ENCODE measurements around the gene NOVA1. TPM values are rescaled to one million over a fixed set of nuclear protein-coding genes. Genes with fewer than 3 reads are reported as not detected.

The NOVA1 gene
- total and polyA plus RNA-seq, 5 donors, result 2.3 to 5.2 (median 3.5) TPM

GRCh38 chr14:26401179-26401968, 196.5 kb downstream of the NOVA1 start:
- Histone ChIP-seq H3K27me3 (ENCODE audit: control insufficient read depth, insufficient read depth) (no peaks in the 10 kb centered on the region), H3K4me1 (ENCODE audit: control insufficient read depth, insufficient read depth, low read length) (no peaks in the 10 kb centered on the region), H3K4me3 (ENCODE audit: low read length) (no peak overlapping the region), H3K9me3 (ENCODE audit: control insufficient read depth, low read length) (no peaks in the 10 kb centered on the region), H3K27ac (ENCODE audit: low read length) (no peak overlapping the region)
- 43% methylated on average over 11 of the region's 11 CpGs for WGBS
- ATAC-seq, result no peak
- intact Hi-C loops (cut with DNase I), result no loop called here
- DNase-seq, result no peak

DNA sequence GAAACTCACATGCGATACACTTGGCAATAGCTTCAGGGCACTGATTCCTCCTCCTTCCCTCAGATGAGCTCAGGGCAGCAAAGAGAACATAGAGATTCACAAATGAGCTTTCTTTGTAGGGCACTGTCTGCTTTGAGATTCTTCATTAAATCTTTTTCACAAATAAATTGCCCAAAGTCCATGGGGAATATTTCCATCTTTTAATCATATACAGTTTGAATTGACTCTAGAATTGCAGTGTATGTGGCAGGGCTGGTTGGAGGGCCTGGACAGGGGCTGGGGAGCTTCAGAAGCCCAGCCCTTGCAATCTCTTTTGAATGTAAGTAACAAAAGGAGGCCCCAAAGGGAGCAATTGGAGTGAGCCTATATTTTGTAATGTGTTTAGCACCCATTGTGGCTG, 197.5 kb downstream of the NOVA1 start:
- Histone ChIP-seq H3K27me3 (ENCODE audit: control insufficient read depth, insufficient read depth) (no peaks in the 10 kb centered on the region), H3K4me1 (ENCODE audit: control insufficient read depth, insufficient read depth, low read length) (no peaks in the 10 kb centered on the region), H3K9me3 (ENCODE audit: control insufficient read depth, low read length) (no peaks in the 10 kb centered on the region), H3K27ac (ENCODE audit: low read length) (no peak overlapping the region), H3K4me3 (ENCODE audit: low read length) (no peak overlapping the region)
- no peak for ATAC-seq
- intact Hi-C loops (cut with DNase I), result no loop called here
- WGBS, result 85% methylated on average over 1 of the region's 1 CpG
- DNase-seq, result no peak

DNA sequence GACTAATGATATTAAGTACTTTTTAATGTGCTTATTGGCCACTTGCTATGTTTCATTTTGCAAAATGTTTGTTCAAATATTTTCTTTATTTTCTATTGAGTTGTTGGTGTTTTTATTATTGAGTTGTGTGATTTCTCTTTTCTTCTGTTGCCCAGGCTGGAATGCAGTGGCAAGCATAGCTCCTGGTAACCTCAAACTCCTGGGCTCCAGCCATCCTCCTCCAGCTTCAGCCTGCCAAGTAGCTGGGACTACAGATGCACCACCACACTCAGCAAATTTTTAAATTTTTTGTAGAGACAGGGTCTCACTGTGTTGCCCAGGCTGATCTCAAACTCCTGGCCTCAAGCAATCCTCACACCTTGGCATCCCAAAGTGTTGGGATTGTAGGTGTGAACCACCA, 199.2 kb downstream of the NOVA1 start:
- ATAC-seq (no peak), DNase-seq (no peak)
- H3K27ac ChIP-seq (ENCODE audit: low read length), result no peak overlapping the region
- H3K9me3 ChIP-seq (ENCODE audit: control insufficient read depth, low read length), result no peaks in the 10 kb centered on the region
- no peaks in the 10 kb centered on the region for H3K4me1 ChIP-seq (ENCODE audit: control insufficient read depth, insufficient read depth, low read length)
- H3K27me3 ChIP-seq (ENCODE audit: control insufficient read depth, insufficient read depth), result no peaks in the 10 kb centered on the region
- H3K4me3 ChIP-seq (ENCODE audit: low read length), result no peak overlapping the region
- intact Hi-C loops (cut with DNase I), result loop anchor here in 3 of 4 donors (10.0 kb wide), 1 partner anchor 586 kb away; no protein-coding TSS in a partner anchor
